GM12878 (cell line): Measurements from ENCODE around the gene UBE2E3. TPM values are rescaled to one million over a fixed set of nuclear protein-coding genes. Genes with fewer than 3 reads are reported as not detected.

Experiments
- ATAC-seq: fragments of 200-7000 bp; cut with Tn5 transposase; 3 replicates; pipeline ENCODE4 v1.9.1; 2020; ENCODE audit warnings: mild to moderate bottlenecking, moderate library complexity
- BruUV-seq: library from RNA; stranded (reverse); fragments of 400-500 nt; replicated peaks from 2 replicates; lab custom pipeline; 2021; lab: Mats Ljungman, UMichigan
- CTCF ChIA-PET: fragments of 300-600 bp; sonication (Branson Sonifier 250); formaldehyde crosslinking; extraction: SDS; loops from one replicate; lab custom pipeline; 2021; ENCODE audit warnings: inconsistent platforms; lab: Yijun Ruan, JAX
- POLR2A ChIA-PET: fragments of 350-600 bp; formaldehyde crosslinking; extraction: SDS; loops from one replicate; lab custom pipeline; 2021; ENCODE audit warnings: inconsistent platforms; lab: Charles Lee
- RAD21 ChIA-PET: fragments of 300-600 bp; sonication (Branson Sonifier 250); formaldehyde crosslinking; loops from one replicate; lab custom pipeline; 2023; ENCODE audit warnings: antibody characterized with exemption; ENCODE audit not compliant: unreplicated experiment; lab: Charles Lee
- SMC1A ChIA-PET: fragments of 300-600 bp; sonication (Branson Sonifier 250); formaldehyde crosslinking; loops from one replicate; lab custom pipeline; 2023; ENCODE audit not compliant: unreplicated experiment, uncharacterized antibody; lab: Charles Lee
- DNase-seq: peaks from one replicate; pipeline ENCODE4 v3.0.0-alpha.2; 2011; ENCODE audit warnings: low read depth, low spot score
- FAIRE-seq: peaks from 3 replicates; lab custom pipeline; 2011; peaks lifted over from hg19 to GRCh38; lab: Jason Lieb, UNC
- H2AFZ ChIP-seq: 2 replicates; pipeline ENCODE4 v1.6.0; 2011; ENCODE audit warnings: low read depth, low read length, control low read depth; ENCODE audit not compliant: control insufficient read depth
- H3K27ac ChIP-seq: 2 replicates; pipeline ENCODE4 v1.5.1; 2011; ENCODE audit warnings: control low read depth; ENCODE audit not compliant: control insufficient read depth, insufficient read depth
- H3K27me3 ChIP-seq, 2 experiments: replicated peaks in 1 of 2; 2 replicates each; pipeline versions ENCODE4 v1.6.0 to v1.6.1; 2011; ENCODE audit warnings: low read length in 1 of 2; ENCODE audit not compliant: control insufficient read depth in 2 of 2, insufficient read depth in 2 of 2
- H3K36me3 ChIP-seq, 2 experiments: 2 replicates each; pipeline ENCODE4 v1.5.1; 2011; ENCODE audit warnings: low read length in 1 of 2; ENCODE audit not compliant: control insufficient read depth in 2 of 2, insufficient read depth in 2 of 2
- H3K4me1 ChIP-seq: 2 replicates; pipeline ENCODE4 v1.6.1; 2011; ENCODE audit warnings: mild to moderate bottlenecking, low read length, moderate library complexity, mixed read lengths; ENCODE audit not compliant: control insufficient read depth, insufficient read depth
- H3K4me2 ChIP-seq: 2 replicates; pipeline ENCODE4 v1.6.0; 2011; ENCODE audit warnings: control low read depth; ENCODE audit not compliant: control insufficient read depth, insufficient read depth
- H3K4me3 ChIP-seq: fragments of 200-600 bp; sonication (generic); 2 replicates; pipeline ENCODE4 v1.5.1; 2016
- H3K79me2 ChIP-seq: 2 replicates; pipeline ENCODE4 v1.6.0; 2011; ENCODE audit warnings: low read length; ENCODE audit not compliant: control insufficient read depth, insufficient read depth
- H3K9ac ChIP-seq: 2 replicates; pipeline ENCODE4 v1.8.0; 2011; ENCODE audit warnings: low read length, control low read depth, mixed read lengths; ENCODE audit not compliant: control insufficient read depth, insufficient read depth
- H3K9me3 ChIP-seq: replicated peaks from 3 replicates; pipeline ENCODE4 v1.5.1; 2011; ENCODE audit warnings: mild to moderate bottlenecking, low read length; ENCODE audit not compliant: control insufficient read depth, insufficient read depth
- H4K20me1 ChIP-seq: 2 replicates; pipeline ENCODE4 v1.6.0; 2011; ENCODE audit not compliant: control insufficient read depth, insufficient read depth
- CHD4 ChIP-seq: fragments of 200-600 bp; sonication (generic); IDR thresholded peaks from 2 replicates; pipeline ENCODE4 v1.6.1; 2016; ENCODE audit warnings: mild to moderate bottlenecking
- EED ChIP-seq: sonication (generic); IDR thresholded peaks from 2 replicates; pipeline ENCODE4 v1.6.1; 2016; ENCODE audit warnings: antibody characterized with exemption, low read depth
- FOS ChIP-seq: IDR thresholded peaks from 3 replicates; pipeline ENCODE4 v1.6.1; 2011; ENCODE audit warnings: borderline replicate concordance; ENCODE audit not compliant: insufficient read length; ENCODE audit errors: extremely low read depth
- IKZF2 ChIP-seq, 2 experiments: fragments of 450-650 bp; IDR thresholded peaks; 2 replicates each; pipeline ENCODE4 v1.6.1; 2017; ENCODE audit warnings: mild to moderate bottlenecking in 2 of 2, moderate library complexity in 2 of 2
- IRF4 ChIP-seq: IDR thresholded peaks from 2 replicates; pipeline ENCODE4 v1.6.1; 2011; ENCODE audit warnings: low read depth, low read length
- MXI1 ChIP-seq: fragments of 150-350 bp; IDR thresholded peaks from 2 replicates; pipeline ENCODE4 v1.6.1; 2011; ENCODE audit warnings: low read depth, mild to moderate bottlenecking, inconsistent platforms, low read length, improper control_type of control experiment
- NFYA ChIP-seq: IDR thresholded peaks from 2 replicates; pipeline ENCODE4 v1.6.1; 2011; ENCODE audit warnings: low read depth, mild to moderate bottlenecking, low read length, improper control_type of control experiment, borderline replicate concordance
- NRF1 ChIP-seq: conservative IDR thresholded peaks from 2 replicates; pipeline ENCODE4 v1.6.1; 2011; ENCODE audit warnings: mild to moderate bottlenecking, low read depth, low read length, improper control_type of control experiment
- POLR2A ChIP-seq: IDR thresholded peaks from 2 replicates; pipeline ENCODE4 v1.6.1; 2011; ENCODE audit warnings: low read depth, mild to moderate bottlenecking, low read length
- POLR2AphosphoS5 ChIP-seq: IDR thresholded peaks from 2 replicates; pipeline ENCODE4 v1.6.1; 2011; ENCODE audit warnings: mild to moderate bottlenecking, low read length, inconsistent platforms
- POU2F2 ChIP-seq: IDR thresholded peaks from 3 replicates; pipeline ENCODE4 v1.6.1; 2011; ENCODE audit warnings: low read depth, mild to moderate bottlenecking, low read length, borderline replicate concordance
- RAD51 ChIP-seq: fragments of 450-650 bp; IDR thresholded peaks from 2 replicates; pipeline ENCODE4 v1.6.1; 2016; ENCODE audit warnings: moderate library complexity, mild to moderate bottlenecking, inconsistent platforms
- SPI1 ChIP-seq: IDR thresholded peaks from 2 replicates; pipeline ENCODE4 v1.6.1; 2011; ENCODE audit warnings: low read depth, mild to moderate bottlenecking, low read length, moderate library complexity, borderline replicate concordance; ENCODE audit not compliant: insufficient read depth
- STAT3 ChIP-seq: IDR thresholded peaks from 2 replicates; pipeline ENCODE4 v1.6.1; 2011; ENCODE audit warnings: low read depth, low read length, improper control_type of control experiment
- ZNF622 ChIP-seq: fragments of 450-650 bp; IDR thresholded peaks from 2 replicates; pipeline ENCODE4 v1.6.1; 2017; ENCODE audit warnings: mild to moderate bottlenecking, inconsistent platforms
- WGBS: methylation state at CpG from one replicate; pipeline ENCODE4 v1.1.6; 2016; ENCODE audit warnings: low lambda C conversion rate; ENCODE audit not compliant: insufficient replicate concordance, insufficient coverage; ENCODE audit errors: missing lambda C conversion rate; 5-methylcytosine and 5-hydroxymethylcytosine counted together
- in situ Hi-C: fragments of 300-500 bp; cut with MboI; formaldehyde crosslinking; loops from 9 replicates; pipeline ENCODE4 v1.14.3; 2018; ENCODE audit warnings: mixed read lengths
- intact Hi-C: fragments of 100-400 bp; cut with micrococcal nuclease; formaldehyde crosslinking; loops from one replicate; pipeline ENCODE4 v1.14.2; 2022; ENCODE audit not compliant: unreplicated experiment
- polyA plus RNA-seq, 11 experiments: library from polyadenylated mRNA; depleted of rRNA in 4 of 11; unstranded in 6 of 11; stranded (reverse) in 5 of 11; fragments of >200 nt; fragmentation: Nextera tagmentation in 4 of 11; fragmentation: Illumina TruSeq in 1 of 11; extraction: Ambion mirVana in 4 of 11; extraction: Trizol in 1 of 11; gene quantifications; 1 replicate in 1 of 11; 2 replicates in 10 of 11; pipeline versions ENCODE4 v1.2.1 to v1.2.3, GENCODE V29; 2011 to 2016; ENCODE audit warnings: inconsistent platforms in 2 of 11, missing spikeins in 2 of 11, low read depth in 1 of 11
- total RNA-seq, 4 experiments: library from RNA; depleted of rRNA in 3 of 4; stranded (reverse); fragments of >200 nt in 3 of 4; fragmentation: Illumina TruSeq in 1 of 4; extraction: Trizol in 1 of 4; gene quantifications; 2 replicates each; pipeline versions ENCODE4 v1.2.1 to v1.2.3, GENCODE V29; 2013 to 2021
- TF ChIP-seq, protein P1 (sequence below): IDR thresholded peaks from 2 replicates; pipeline ENCODE4 v1.6.1; 2012; ENCODE audit warnings: low read length, inconsistent platforms
- TF ChIP-seq, protein P2 (sequence below): IDR thresholded peaks from 2 replicates; pipeline ENCODE4 v1.6.1; 2011; ENCODE audit warnings: borderline replicate concordance, low read depth, mild to moderate bottlenecking, moderate library complexity, low read length; ENCODE audit not compliant: insufficient read depth, poor library complexity, severe bottlenecking
- TF ChIP-seq, protein P3 (sequence below), 3 experiments: IDR thresholded peaks in 2 of 3; conservative IDR thresholded peaks in 1 of 3; 2 replicates each; pipeline ENCODE4 v1.5.1; 2011; ENCODE audit warnings: low read depth in 3 of 3, low read length in 3 of 3, mild to moderate bottlenecking in 3 of 3, control low read depth in 2 of 3, moderate library complexity in 2 of 3, inconsistent platforms in 1 of 3, mixed read lengths in 1 of 3; ENCODE audit not compliant: control insufficient read depth in 2 of 3, insufficient read depth in 1 of 3; ENCODE audit errors: extremely low read depth in 1 of 3

The UBE2E3 gene
- total and polyA plus RNA-seq, 10 of the 15 experiments (the other 5 are each of a cell fraction or from before 2014, with no cell fraction given), result 14.9 to 50.0 (median 26.2) TPM

DNA sequence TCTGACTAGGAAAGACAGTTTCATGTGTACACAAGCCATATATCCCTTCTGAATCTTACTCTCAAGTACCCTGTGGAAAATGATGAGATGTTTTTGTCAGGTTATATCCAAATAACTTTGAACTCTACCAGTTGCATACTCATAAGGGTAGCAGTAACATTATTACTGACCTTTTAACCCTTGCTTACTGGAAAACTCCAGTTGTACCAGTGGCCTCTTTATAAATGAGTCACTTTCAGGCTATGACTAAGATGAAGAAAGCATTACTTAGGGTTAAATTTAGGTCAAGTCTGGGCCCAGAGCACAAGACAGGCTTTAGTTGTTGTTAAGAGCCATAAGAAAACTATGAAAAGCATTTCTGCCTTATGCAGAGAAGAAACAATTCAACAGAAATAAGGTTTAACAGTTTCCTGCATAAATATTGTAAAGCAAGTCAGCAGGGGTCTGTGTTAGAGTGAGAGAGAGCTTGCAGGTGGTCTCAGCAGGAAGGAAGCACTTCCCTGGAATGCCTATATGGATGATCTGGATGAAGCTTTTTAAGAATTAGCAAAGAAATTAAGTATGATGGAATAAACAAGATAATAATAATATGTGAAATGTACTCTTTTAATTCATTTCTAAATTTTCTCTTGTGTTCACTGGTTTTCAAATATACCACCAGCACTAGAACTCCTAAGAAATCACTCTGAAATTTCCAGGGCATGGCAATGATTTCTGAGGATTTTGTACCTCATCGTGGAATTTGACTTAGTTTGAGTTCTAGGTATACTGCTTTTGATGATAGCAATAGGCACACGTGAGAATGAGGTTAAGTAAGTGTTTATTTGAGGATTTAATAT lies 126.6 kb downstream of the UBE2E3 start:
- Histone ChIP-seq H3K9me3 (no peaks in the 10 kb centered on the region), H3K9ac (peak overlapping the region; percentile 52; the same call in 1 of the 2 replicates), H4K20me1 (no peaks in the 10 kb centered on the region), H3K4me2 (peak overlapping the region; percentile 90), H3K27ac (peak overlapping the region; percentile 83), H2AFZ (no peak overlapping the region; the same call in 1 of the 2 replicates), H3K4me1 (peaks cover 25% of the 10 kb centered on the region), H3K27me3 (no peaks in the 10 kb centered on the region), H3K36me3 (no peaks in the 10 kb centered on the region), H3K79me2 (no peaks in the 10 kb centered on the region), H3K4me3 (no peak overlapping the region)
- ChIA-PET RAD21 (interaction anchor here (0.7 to 6.9 kb wide), 13 partner anchors 14 to 608 kb away, joined by 3 to 86 read pairs (median 7); partner anchors contain the start of gene ITGA4), CTCF (interaction anchor here (0.9 to 5.7 kb wide), 10 partner anchors 11 to 608 kb away, joined by 3 to 94 read pairs (median 28); partner anchors contain the start of gene ITGA4), SMC1A (interaction anchor here (0.6 to 7.3 kb wide), 18 partner anchors 8 to 608 kb away, joined by 3 to 73 read pairs (median 10); partner anchors contain the start of gene ITGA4), POLR2A (no interaction called here)
- ATAC-seq (peak; percentile 99), DNase-seq (peak; percentile 74), FAIRE-seq (peak; percentile 44)
- WGBS, result 0% methylated on average over 2 of the region's 2 CpGs
- BruUV-seq, result no TSS peak
- intact Hi-C loops (loop anchor here (1.0 to 10.0 kb wide), 4 partner anchors 21 to 968 kb away; no protein-coding TSS in a partner anchor), in situ Hi-C loops (loop anchor here (5.0 kb wide), 1 partner anchor 350 kb away; the partner anchor contains the start of gene ITGA4)
- TF ChIP-seq IRF4 (peak; percentile 99), ZNF622 (no peak), POU2F2 (peak; percentile 90), EED (peak; percentile 96), SPI1 (no peak), IKZF2 (IDR thresholded peaks at IDR 0.05) (peak; percentile 97 to 98), NFYA (no peak), NRF1 (no peak), CHD4 (no peak), FOS (no peak), RAD51 (0 out of 2 replicates have a peak, but pooled peaks have one; percentile 21), POLR2A (no peak), STAT3 (peak; percentile 99; the same call in 1 of the 2 replicates), POLR2AphosphoS5 (no peak), MXI1 (peak; percentile 43; the same call in 1 of the 2 replicates)
- TF ChIP-seq, protein P1, sequence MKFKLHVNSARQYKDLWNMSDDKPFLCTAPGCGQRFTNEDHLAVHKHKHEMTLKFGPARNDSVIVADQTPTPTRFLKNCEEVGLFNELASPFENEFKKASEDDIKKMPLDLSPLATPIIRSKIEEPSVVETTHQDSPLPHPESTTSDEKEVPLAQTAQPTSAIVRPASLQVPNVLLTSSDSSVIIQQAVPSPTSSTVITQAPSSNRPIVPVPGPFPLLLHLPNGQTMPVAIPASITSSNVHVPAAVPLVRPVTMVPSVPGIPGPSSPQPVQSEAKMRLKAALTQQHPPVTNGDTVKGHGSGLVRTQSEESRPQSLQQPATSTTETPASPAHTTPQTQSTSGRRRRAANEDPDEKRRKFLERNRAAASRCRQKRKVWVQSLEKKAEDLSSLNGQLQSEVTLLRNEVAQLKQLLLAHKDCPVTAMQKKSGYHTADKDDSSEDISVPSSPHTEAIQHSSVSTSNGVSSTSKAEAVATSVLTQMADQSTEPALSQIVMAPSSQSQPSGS, result peak; percentile 100
- TF ChIP-seq, protein P2, sequence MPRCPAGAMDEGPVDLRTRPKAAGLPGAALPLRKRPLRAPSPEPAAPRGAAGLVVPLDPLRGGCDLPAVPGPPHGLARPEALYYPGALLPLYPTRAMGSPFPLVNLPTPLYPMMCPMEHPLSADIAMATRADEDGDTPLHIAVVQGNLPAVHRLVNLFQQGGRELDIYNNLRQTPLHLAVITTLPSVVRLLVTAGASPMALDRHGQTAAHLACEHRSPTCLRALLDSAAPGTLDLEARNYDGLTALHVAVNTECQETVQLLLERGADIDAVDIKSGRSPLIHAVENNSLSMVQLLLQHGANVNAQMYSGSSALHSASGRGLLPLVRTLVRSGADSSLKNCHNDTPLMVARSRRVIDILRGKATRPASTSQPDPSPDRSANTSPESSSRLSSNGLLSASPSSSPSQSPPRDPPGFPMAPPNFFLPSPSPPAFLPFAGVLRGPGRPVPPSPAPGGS, result peak; percentile 96
- TF ChIP-seq, protein P3, sequence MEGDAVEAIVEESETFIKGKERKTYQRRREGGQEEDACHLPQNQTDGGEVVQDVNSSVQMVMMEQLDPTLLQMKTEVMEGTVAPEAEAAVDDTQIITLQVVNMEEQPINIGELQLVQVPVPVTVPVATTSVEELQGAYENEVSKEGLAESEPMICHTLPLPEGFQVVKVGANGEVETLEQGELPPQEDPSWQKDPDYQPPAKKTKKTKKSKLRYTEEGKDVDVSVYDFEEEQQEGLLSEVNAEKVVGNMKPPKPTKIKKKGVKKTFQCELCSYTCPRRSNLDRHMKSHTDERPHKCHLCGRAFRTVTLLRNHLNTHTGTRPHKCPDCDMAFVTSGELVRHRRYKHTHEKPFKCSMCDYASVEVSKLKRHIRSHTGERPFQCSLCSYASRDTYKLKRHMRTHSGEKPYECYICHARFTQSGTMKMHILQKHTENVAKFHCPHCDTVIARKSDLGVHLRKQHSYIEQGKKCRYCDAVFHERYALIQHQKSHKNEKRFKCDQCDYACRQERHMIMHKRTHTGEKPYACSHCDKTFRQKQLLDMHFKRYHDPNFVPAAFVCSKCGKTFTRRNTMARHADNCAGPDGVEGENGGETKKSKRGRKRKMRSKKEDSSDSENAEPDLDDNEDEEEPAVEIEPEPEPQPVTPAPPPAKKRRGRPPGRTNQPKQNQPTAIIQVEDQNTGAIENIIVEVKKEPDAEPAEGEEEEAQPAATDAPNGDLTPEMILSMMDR (IDR thresholded peaks at IDR 0.05 in 2 of 3, conservative IDR thresholded peaks at IDR 0.05 in 1 of 3; ENCODE audit: control insufficient read depth in 2 of 3, extremely low read depth in 1 of 3, insufficient read depth in 1 of 3, low read depth in 3 of 3, low read length in 3 of 3), result no peak
